ENCODE data around the gene C16orf78. TPM values are rescaled to one million over a fixed set of nuclear protein-coding genes. Genes with fewer than 3 reads are reported as not detected.

Gene C16orf78
- total and polyA plus RNA-seq, 2 donors (not counting 1 experiment from before 2014, with no cell fraction given) = not detected

DNA sequence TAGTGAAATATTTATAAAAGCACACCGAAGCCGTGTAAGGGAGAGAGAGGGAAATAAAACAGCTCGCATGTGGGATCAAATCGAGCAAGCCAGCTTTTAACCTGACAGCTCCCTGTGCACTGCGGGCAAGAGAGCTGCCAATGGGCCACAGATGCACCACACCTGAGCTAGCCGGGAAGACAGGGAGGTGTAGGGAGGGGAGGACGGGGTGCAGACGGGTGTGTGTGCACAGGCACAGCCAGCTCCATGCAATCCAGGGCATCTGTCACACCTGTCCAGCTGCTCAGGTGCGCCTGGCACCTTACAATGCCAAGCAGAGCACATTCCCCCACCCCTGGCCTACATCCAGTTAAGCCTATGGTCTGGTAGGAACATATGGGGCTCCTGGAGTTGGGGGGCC lies 70.0 kb downstream of the C16orf78 start:
- H2AFZ ChIP-seq (ENCODE audit: insufficient read depth, low read depth, low read length, poor library complexity, severe bottlenecking) = no peak overlapping the region
- H3K4me1 Mint-ChIP-seq = peaks cover 26% of the 10 kb centered on the region
- no peaks in the 10 kb centered on the region for H3K79me2 ChIP-seq (ENCODE audit: control insufficient read depth, insufficient read depth, low read length)
- DNase-seq (no peak), ATAC-seq (ENCODE audit: low read depth) (no peak)
- POLR2A ChIA-PET = no interaction called here
- H3K4me3 ChIP-seq (ENCODE audit: control extremely low read depth in 1 of 5, extremely low read depth in 1 of 5, insufficient read depth in 1 of 5, low read depth in 2 of 5, low read length in 4 of 5) = no peak overlapping the region
- no peak overlapping the region for H3K4me3 Mint-ChIP-seq
- H3K36me3 ChIP-seq (replicated peaks in 1 of 2; ENCODE audit: control extremely low read depth in 1 of 2, control insufficient read depth in 1 of 2, extremely low read depth in 1 of 2, insufficient read depth in 2 of 2, low read length in 1 of 2) = no peaks in the 10 kb centered on the region
- no peaks in the 10 kb centered on the region for H4K20me1 ChIP-seq (ENCODE audit: control insufficient read depth, insufficient read depth, low read length, poor library complexity, severe bottlenecking)
- TF ChIP-seq EZH2 (IDR thresholded peaks at IDR 0.05; ENCODE audit: borderline replicate concordance, insufficient read depth, low read depth, low read length, poor library complexity, severe bottlenecking) = no peak
- TF ChIP-seq, protein P1, sequence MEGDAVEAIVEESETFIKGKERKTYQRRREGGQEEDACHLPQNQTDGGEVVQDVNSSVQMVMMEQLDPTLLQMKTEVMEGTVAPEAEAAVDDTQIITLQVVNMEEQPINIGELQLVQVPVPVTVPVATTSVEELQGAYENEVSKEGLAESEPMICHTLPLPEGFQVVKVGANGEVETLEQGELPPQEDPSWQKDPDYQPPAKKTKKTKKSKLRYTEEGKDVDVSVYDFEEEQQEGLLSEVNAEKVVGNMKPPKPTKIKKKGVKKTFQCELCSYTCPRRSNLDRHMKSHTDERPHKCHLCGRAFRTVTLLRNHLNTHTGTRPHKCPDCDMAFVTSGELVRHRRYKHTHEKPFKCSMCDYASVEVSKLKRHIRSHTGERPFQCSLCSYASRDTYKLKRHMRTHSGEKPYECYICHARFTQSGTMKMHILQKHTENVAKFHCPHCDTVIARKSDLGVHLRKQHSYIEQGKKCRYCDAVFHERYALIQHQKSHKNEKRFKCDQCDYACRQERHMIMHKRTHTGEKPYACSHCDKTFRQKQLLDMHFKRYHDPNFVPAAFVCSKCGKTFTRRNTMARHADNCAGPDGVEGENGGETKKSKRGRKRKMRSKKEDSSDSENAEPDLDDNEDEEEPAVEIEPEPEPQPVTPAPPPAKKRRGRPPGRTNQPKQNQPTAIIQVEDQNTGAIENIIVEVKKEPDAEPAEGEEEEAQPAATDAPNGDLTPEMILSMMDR (IDR thresholded peaks at IDR 0.05) = no peak
- H3K9ac ChIP-seq (ENCODE audit: low read length) = no peak overlapping the region
- 98% methylated on average over 9 of the region's 9 CpGs for WGBS (ENCODE audit: insufficient coverage)
- H3K9me3 ChIP-seq (ENCODE audit: control extremely low read depth in 1 of 3, control insufficient read depth in 2 of 3, insufficient read depth in 1 of 3, low read length in 2 of 3) = no peaks in the 10 kb centered on the region
- no peak overlapping the region for H3K27ac ChIP-seq (ENCODE audit: low read length in 2 of 2)
- CTCF ChIA-PET = no interaction called here
- H3K4me1 ChIP-seq (ENCODE audit: control insufficient read depth in 2 of 2, insufficient read depth in 2 of 2, low read length in 2 of 2) = peaks cover 18 to 19% of the 10 kb centered on the region in 2 donors
- no peaks in the 10 kb centered on the region for H3K9me3 Mint-ChIP-seq (ENCODE audit: insufficient read depth)
- no peak overlapping the region for H3K27ac Mint-ChIP-seq
- no peaks in the 10 kb centered on the region for H3K27me3 Mint-ChIP-seq
- H3K27me3 ChIP-seq (replicated peaks in 1 of 4; ENCODE audit: control extremely low read depth in 1 of 4, control insufficient read depth in 3 of 4, insufficient read depth in 4 of 4, low read length in 3 of 4) = no peaks in the 10 kb centered on the region
- intact Hi-C loops (cut with micrococcal nuclease) = no loop called here
- H3K4me2 ChIP-seq (replicated peaks; ENCODE audit: low read depth, low read length, poor library complexity, severe bottlenecking) = no peak overlapping the region

DNA sequence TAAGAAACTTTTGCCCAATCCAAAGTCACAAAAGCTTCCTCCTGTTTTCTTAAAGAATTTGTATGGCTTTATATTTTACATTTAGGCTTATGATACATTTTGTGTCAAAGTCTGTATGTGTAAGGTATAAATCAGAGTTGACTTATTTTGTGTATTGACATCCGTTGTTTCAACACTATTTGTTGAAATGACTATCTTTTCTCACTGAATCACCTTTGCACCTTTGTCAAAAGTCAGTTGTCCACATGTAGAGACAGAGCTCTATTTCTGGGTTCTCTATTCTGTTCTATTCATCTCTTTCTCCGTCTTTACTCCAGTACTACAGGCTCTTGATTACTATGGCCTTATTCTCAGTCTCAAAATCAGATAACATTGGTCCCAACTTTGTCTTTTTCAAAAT lies 73.2 kb downstream of the C16orf78 start:
- intact Hi-C loops (cut with micrococcal nuclease) = no loop called here

More for the DNA sequence above, 73.2 kb downstream of the C16orf78 start:
- TF ChIP-seq, protein P1 (IDR thresholded peaks at IDR 0.05) = no peak
- no peak for TF ChIP-seq EZH2 (IDR thresholded peaks at IDR 0.05; ENCODE audit: borderline replicate concordance, insufficient read depth, low read depth, low read length, poor library complexity, severe bottlenecking)
- no peaks in the 10 kb centered on the region for H3K36me3 ChIP-seq (replicated peaks in 1 of 2; ENCODE audit: control extremely low read depth in 1 of 2, control insufficient read depth in 1 of 2, extremely low read depth in 1 of 2, insufficient read depth in 2 of 2, low read length in 1 of 2)
- 80% methylated on average over 1 of the region's 2 CpGs for WGBS (ENCODE audit: insufficient coverage)
- peaks cover 6% of the 10 kb centered on the region for H3K27me3 Mint-ChIP-seq
- ATAC-seq (ENCODE audit: low read depth) = no peak
- POLR2A ChIA-PET = no interaction called here
- H3K4me3 ChIP-seq (ENCODE audit: control extremely low read depth in 1 of 5, extremely low read depth in 1 of 5, insufficient read depth in 1 of 5, low read depth in 2 of 5, low read length in 4 of 5) = no peak overlapping the region
- CTCF ChIA-PET = interaction anchor here (0.6 kb wide), 1 partner anchor 367 kb away, joined by 3 read pairs; no protein-coding TSS in a partner anchor
- H3K4me3 Mint-ChIP-seq = no peak overlapping the region
- H3K27ac Mint-ChIP-seq = no peak overlapping the region
- peaks cover 9% of the 10 kb centered on the region for H3K4me1 Mint-ChIP-seq
- DNase-seq = no peak
- H2AFZ ChIP-seq (ENCODE audit: insufficient read depth, low read depth, low read length, poor library complexity, severe bottlenecking) = no peak overlapping the region
- no peak overlapping the region for H3K9ac ChIP-seq (ENCODE audit: low read length)
- no peaks in the 10 kb centered on the region for H3K27me3 ChIP-seq (replicated peaks in 1 of 4; ENCODE audit: control extremely low read depth in 1 of 4, control insufficient read depth in 3 of 4, insufficient read depth in 4 of 4, low read length in 3 of 4)
- no peaks in the 10 kb centered on the region for H3K79me2 ChIP-seq (ENCODE audit: control insufficient read depth, insufficient read depth, low read length)
- H3K9me3 Mint-ChIP-seq (ENCODE audit: insufficient read depth) = no peaks in the 10 kb centered on the region
- no peaks in the 10 kb centered on the region for H3K9me3 ChIP-seq (ENCODE audit: control extremely low read depth in 1 of 3, control insufficient read depth in 2 of 3, insufficient read depth in 1 of 3, low read length in 2 of 3)
- no peak overlapping the region for H3K27ac ChIP-seq (ENCODE audit: low read length in 2 of 2)
- H4K20me1 ChIP-seq (ENCODE audit: control insufficient read depth, insufficient read depth, low read length, poor library complexity, severe bottlenecking) = no peaks in the 10 kb centered on the region
- H3K4me2 ChIP-seq (replicated peaks; ENCODE audit: low read depth, low read length, poor library complexity, severe bottlenecking) = no peak overlapping the region
- H3K4me1 ChIP-seq (ENCODE audit: control insufficient read depth in 2 of 2, insufficient read depth in 2 of 2, low read length in 2 of 2) = peaks cover 5 to 8% of the 10 kb centered on the region in 2 donors

Other genes with a start within 250 kb of the C16orf78 start
- gene CBLN1, start 92.0 kb upstream of the C16orf78 start, total RNA-seq = not detected in 2 replicates
- not detected in 2 replicates for gene CBLN1, start 92.0 kb upstream of the C16orf78 start, polyA plus RNA-seq

Data from B cell (primary cell).